Keratinocyte (primary cell): Measurements from ENCODE around the gene UNC93A. TPM values are rescaled to one million over a fixed set of nuclear protein-coding genes. Genes with fewer than 3 reads are reported as not detected.

ENCODE experiments used
- DNase-seq: peaks from one replicate; pipeline ENCODE4 v3.0.0-alpha.2; 2011; ENCODE audit warnings: low read depth, missing footprints, low spot score
- FAIRE-seq: peaks from 2 replicates; lab custom pipeline; 2011; peaks lifted over from hg19 to GRCh38; lab: Jason Lieb, UNC
- H2AFZ ChIP-seq: 2 replicates; pipeline ENCODE4 v1.6.0; 2012; ENCODE audit warnings: low read length, control low read depth, inconsistent platforms; ENCODE audit not compliant: control insufficient read depth
- H3K27ac ChIP-seq: 2 replicates; pipeline ENCODE4 v1.5.1; 2011; ENCODE audit warnings: low read length; ENCODE audit not compliant: control insufficient read depth, insufficient read depth
- H3K27me3 ChIP-seq: 3 replicates; pipeline ENCODE4 v1.6.0; 2011; ENCODE audit warnings: low read length; ENCODE audit not compliant: control insufficient read depth, insufficient read depth; ENCODE audit errors: extremely low read depth
- H3K36me3 ChIP-seq, 2 experiments: 2 replicates in 1 of 2; 3 replicates in 1 of 2; pipeline ENCODE4 v1.5.1; 2011; ENCODE audit warnings: low read length in 2 of 2, mild to moderate bottlenecking in 1 of 2; ENCODE audit not compliant: control insufficient read depth in 2 of 2, insufficient read depth in 2 of 2; ENCODE audit errors: extremely low read depth in 1 of 2
- H3K4me1 ChIP-seq: 3 replicates; pipeline ENCODE4 v1.5.1; 2011; ENCODE audit warnings: low read length; ENCODE audit not compliant: control insufficient read depth, insufficient read depth; ENCODE audit errors: extremely low read depth
- H3K4me2 ChIP-seq: 3 replicates; pipeline ENCODE4 v1.6.0; 2011; ENCODE audit warnings: low read depth, low read length; ENCODE audit not compliant: control insufficient read depth, insufficient read depth; ENCODE audit errors: extremely low read depth
- H3K4me3 ChIP-seq, 3 experiments: fragments of 200-600 bp in 1 of 3; sonication (generic) in 1 of 3; 2 replicates in 2 of 3; 3 replicates in 1 of 3; pipeline ENCODE4 v1.5.1; 2011 to 2016; ENCODE audit warnings: low read length in 3 of 3, mild to moderate bottlenecking in 3 of 3, control low read depth in 2 of 3, inconsistent platforms in 1 of 3, low read depth in 1 of 3, mixed read lengths in 1 of 3, mixed run types in 1 of 3, moderate library complexity in 1 of 3; ENCODE audit not compliant: control insufficient read depth in 2 of 3, insufficient read depth in 2 of 3; ENCODE audit errors: extremely low read depth in 1 of 3
- H3K79me2 ChIP-seq: 2 replicates; pipeline ENCODE4 v1.6.0; 2012; ENCODE audit warnings: low read length; ENCODE audit not compliant: control insufficient read depth, insufficient read depth
- H3K9ac ChIP-seq: 3 replicates; pipeline ENCODE4 v1.6.0; 2011; ENCODE audit warnings: low read length; ENCODE audit not compliant: control insufficient read depth, insufficient read depth; ENCODE audit errors: extremely low read depth
- H3K9me1 ChIP-seq: 3 replicates; pipeline ENCODE4 v1.6.0; 2011; ENCODE audit warnings: low read length; ENCODE audit not compliant: control insufficient read depth, insufficient read depth; ENCODE audit errors: extremely low read depth
- H3K9me3 ChIP-seq: 2 replicates; pipeline ENCODE4 v1.5.1; 2012; ENCODE audit warnings: low read depth, low read length; ENCODE audit not compliant: control insufficient read depth
- H4K20me1 ChIP-seq: 3 replicates; pipeline ENCODE4 v1.6.0; 2011; ENCODE audit warnings: low read length; ENCODE audit not compliant: control insufficient read depth, insufficient read depth; ENCODE audit errors: extremely low read depth
- CTCF ChIP-seq, 3 experiments: IDR thresholded peaks in 1 of 3; conservative IDR thresholded peaks in 1 of 3; optimal IDR thresholded peaks in 1 of 3; 2 replicates in 2 of 3; 3 replicates in 1 of 3; pipeline versions ENCODE3 to v1.5.1; 2011; ENCODE audit warnings: low read length in 3 of 3, mild to moderate bottlenecking in 3 of 3, moderate library complexity in 2 of 3, control low read depth in 1 of 3, inconsistent platforms in 1 of 3; ENCODE audit not compliant: insufficient read depth in 2 of 3; ENCODE audit errors: extremely low read depth in 1 of 3
- EZH2 ChIP-seq: IDR thresholded peaks from one replicate; pipeline ENCODE4 v1.6.1; 2012; ENCODE audit warnings: inconsistent platforms, mild to moderate bottlenecking, low read length, moderate library complexity
- dilution Hi-C: fragments of 300-500 bp; cut with MboI; formaldehyde crosslinking; loops from one replicate; pipeline ENCODE4 v1.7.0; 2020; ENCODE audit warnings: low sequenced_read_pairs; ENCODE audit not compliant: extremely low pct_ligation_motif_present
- polyA plus RNA-seq, 5 experiments: library from polyadenylated mRNA; depleted of rRNA in 3 of 5; stranded (reverse) in 3 of 5; stranded (forward) in 1 of 5; unstranded in 1 of 5; fragments of >200 nt; gene quantifications; 1 replicate in 1 of 5; 2 replicates in 3 of 5; 3 replicates in 1 of 5; pipeline versions ENCODE4 v1.2.1 to v1.2.3, GENCODE V29; 2011 to 2012; ENCODE audit warnings: missing spikeins in 2 of 5, low read depth in 1 of 5, low replicate concordance in 1 of 5

Gene UNC93A
- polyA plus RNA-seq, 1 donor (not counting 4 experiments of a cell fraction or from before 2014, with no cell fraction given), result not detected

- DNase-seq (no peak), FAIRE-seq (no peak)
- Histone ChIP-seq H3K27me3 (no peaks in the 10 kb centered on the region), H3K4me1 (no peaks in the 10 kb centered on the region), H3K4me2 (no peak overlapping the region), H2AFZ (no peak overlapping the region), H3K79me2 (no peaks in the 10 kb centered on the region), H3K36me3 (no peaks in the 10 kb centered on the region), H3K9me1 (no peaks in the 10 kb centered on the region), H3K4me3 (no peak overlapping the region), H4K20me1 (no peaks in the 10 kb centered on the region), H3K27ac (no peak overlapping the region), H3K9me3 (no peaks in the 10 kb centered on the region), H3K9ac (no peak overlapping the region)
- dilution Hi-C loops, result no loop called here
- TF ChIP-seq EZH2, result no peak
- TF ChIP-seq CTCF (optimal IDR thresholded peaks at IDR 0.05 in 1 of 3, IDR thresholded peaks at IDR 0.05 in 1 of 3, conservative IDR thresholded peaks at IDR 0.05 in 1 of 3; ENCODE audit: extremely low read depth in 1 of 3, insufficient read depth in 2 of 3, low read length in 3 of 3), result no peak
Measured at GRCh38 chr6:167268683-167269280, 22.3 kb upstream of the UNC93A start.

- Histone ChIP-seq H3K27me3 (no peaks in the 10 kb centered on the region), H3K4me1 (no peaks in the 10 kb centered on the region), H3K4me3 (no peak overlapping the region), H2AFZ (no peak overlapping the region), H3K36me3 (no peaks in the 10 kb centered on the region), H3K9me1 (no peaks in the 10 kb centered on the region), H3K79me2 (no peaks in the 10 kb centered on the region), H3K9me3 (no peaks in the 10 kb centered on the region), H4K20me1 (no peaks in the 10 kb centered on the region), H3K9ac (no peak overlapping the region), H3K27ac (no peak overlapping the region), H3K4me2 (no peak overlapping the region)
- no peak for FAIRE-seq
- DNase-seq, result no peak
- no peak for TF ChIP-seq CTCF (optimal IDR thresholded peaks at IDR 0.05 in 1 of 3, IDR thresholded peaks at IDR 0.05 in 1 of 3, conservative IDR thresholded peaks at IDR 0.05 in 1 of 3; ENCODE audit: extremely low read depth in 1 of 3, insufficient read depth in 2 of 3, low read length in 3 of 3)
- dilution Hi-C loops, result no loop called here
Measured at GRCh38 chr6:167270499-167271311, 20.4 kb upstream of the UNC93A start.
